LNCaP clone FGC (cell line): ENCODE measurements around the gene PHLDA2.
A peak's percentile ranks its signal among the peaks of the same experiment; 100 is the strongest.

Experiments
- DNase-seq: peaks from one replicate; pipeline ENCODE4 v3.0.0-alpha.2; 2011; ENCODE audit warnings: low read depth
- H3K4me3 ChIP-seq: 2 replicates; pipeline ENCODE4 v1.5.1; 2011; ENCODE audit warnings: mild to moderate bottlenecking, low read depth, low read length, control low read depth
- TF ChIP-seq, protein P1 (sequence below): IDR thresholded peaks from 2 replicates; pipeline ENCODE4 v1.5.1; 2012; ENCODE audit warnings: mild to moderate bottlenecking; ENCODE audit not compliant: control insufficient read depth, insufficient read depth; ENCODE audit errors: extremely low read depth

Gene PHLDA2

DNA sequence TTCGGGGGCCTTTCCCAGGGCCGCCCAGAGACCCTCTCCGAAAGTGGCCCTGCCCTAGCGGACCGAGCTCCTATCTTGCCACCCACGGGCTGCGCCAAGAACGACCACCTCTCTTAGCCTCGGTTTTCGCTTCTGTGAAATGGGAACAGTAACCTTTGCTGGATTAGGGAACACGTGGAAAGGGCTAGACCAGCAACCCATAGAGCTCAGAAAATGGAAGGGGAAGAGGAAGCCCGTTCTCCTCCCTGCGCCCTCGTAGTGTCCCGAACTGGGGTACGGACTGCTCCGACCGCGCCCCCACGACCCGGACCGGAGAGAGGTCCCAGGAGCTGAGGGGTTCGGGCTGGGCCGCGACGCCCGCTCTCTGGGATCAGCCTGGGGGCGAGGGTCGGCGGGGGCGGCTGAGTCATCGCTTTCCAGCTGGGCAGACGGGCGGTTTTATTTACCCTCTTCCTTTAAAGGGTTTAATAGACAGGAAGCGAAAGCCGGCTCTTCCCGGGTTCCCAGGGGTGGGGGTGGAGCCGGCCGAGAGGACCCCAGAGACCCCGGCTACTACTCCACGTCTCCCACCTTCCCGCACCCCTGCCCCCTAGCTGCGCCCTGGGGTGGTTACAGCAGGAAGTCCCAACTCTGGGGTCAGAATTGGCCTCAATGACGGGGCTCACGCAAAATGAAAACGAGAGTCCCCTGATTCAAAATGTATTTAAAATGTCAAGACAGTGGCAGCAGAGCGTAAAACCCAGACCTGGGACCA is 907 bp upstream of the PHLDA2 start:
- H3K4me3 ChIP-seq, result peak overlapping the region; percentile 51
- DNase-seq, result no peak
- TF ChIP-seq, protein P1, sequence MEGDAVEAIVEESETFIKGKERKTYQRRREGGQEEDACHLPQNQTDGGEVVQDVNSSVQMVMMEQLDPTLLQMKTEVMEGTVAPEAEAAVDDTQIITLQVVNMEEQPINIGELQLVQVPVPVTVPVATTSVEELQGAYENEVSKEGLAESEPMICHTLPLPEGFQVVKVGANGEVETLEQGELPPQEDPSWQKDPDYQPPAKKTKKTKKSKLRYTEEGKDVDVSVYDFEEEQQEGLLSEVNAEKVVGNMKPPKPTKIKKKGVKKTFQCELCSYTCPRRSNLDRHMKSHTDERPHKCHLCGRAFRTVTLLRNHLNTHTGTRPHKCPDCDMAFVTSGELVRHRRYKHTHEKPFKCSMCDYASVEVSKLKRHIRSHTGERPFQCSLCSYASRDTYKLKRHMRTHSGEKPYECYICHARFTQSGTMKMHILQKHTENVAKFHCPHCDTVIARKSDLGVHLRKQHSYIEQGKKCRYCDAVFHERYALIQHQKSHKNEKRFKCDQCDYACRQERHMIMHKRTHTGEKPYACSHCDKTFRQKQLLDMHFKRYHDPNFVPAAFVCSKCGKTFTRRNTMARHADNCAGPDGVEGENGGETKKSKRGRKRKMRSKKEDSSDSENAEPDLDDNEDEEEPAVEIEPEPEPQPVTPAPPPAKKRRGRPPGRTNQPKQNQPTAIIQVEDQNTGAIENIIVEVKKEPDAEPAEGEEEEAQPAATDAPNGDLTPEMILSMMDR, result peak; percentile 35

DNA sequence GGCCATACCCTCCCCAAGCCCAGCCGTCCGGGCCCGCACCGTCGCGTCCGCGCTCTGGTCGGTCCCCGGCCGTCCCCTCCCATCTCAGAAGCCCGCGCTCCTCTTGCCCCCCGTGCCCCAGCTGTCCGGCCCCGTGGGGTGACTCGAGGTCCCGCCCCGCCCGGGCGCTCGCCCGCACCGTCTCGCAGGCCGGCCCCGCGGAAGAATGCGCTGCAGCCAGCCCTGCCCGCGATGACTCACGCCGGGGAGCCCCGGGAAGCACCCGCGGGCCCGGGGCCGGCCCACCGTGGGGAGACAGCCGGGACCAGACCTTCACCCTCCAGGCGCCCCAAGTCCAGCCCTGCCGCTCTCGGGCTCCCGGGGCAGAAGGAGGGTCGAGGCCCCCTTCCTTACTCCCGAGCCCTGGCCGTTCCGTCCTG is 320 bp upstream of the PHLDA2 start:
- H3K4me3 ChIP-seq, result peak overlapping the region; percentile 51
- no peak for DNase-seq
- TF ChIP-seq, protein P1, result no peak

DNA sequence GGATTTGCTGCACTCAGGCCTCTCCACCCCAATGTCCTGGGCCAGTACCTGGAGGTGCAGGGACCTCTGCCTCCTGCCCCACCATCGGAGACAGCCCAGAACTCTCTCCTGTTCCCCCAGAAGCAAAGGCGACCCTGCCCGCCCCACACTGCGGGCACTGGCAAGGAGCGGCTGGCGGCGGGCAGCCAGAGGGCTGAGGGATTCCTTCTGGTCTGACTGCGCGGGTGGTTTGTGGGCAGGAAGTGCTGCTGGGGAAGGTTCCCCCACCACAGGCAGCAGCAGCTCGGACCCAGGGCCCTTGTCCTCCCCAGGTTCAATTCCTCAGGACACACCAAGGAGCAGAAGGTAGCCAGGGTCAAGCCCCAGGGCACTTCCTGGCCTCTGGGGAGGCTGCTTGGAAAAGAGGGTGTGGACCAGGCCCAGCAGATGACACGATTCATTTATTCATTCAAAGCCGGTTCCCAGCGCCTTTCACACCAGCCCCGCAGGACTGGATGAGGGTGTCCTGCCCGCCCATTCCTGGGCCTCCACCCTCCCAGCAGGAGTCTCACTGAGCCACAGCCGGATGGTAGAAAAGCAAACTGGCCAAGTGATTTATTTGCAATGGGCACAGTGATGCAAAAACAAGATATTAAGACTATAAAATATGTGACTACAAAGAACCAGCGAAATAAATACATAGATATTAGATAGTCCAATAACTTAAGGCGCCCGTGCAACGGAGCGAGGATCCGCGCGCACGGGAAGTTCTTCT is 1.2 kb downstream of the PHLDA2 start:
- peak overlapping the region; percentile 68 for H3K4me3 ChIP-seq
- TF ChIP-seq, protein P1, result no peak

DNA sequence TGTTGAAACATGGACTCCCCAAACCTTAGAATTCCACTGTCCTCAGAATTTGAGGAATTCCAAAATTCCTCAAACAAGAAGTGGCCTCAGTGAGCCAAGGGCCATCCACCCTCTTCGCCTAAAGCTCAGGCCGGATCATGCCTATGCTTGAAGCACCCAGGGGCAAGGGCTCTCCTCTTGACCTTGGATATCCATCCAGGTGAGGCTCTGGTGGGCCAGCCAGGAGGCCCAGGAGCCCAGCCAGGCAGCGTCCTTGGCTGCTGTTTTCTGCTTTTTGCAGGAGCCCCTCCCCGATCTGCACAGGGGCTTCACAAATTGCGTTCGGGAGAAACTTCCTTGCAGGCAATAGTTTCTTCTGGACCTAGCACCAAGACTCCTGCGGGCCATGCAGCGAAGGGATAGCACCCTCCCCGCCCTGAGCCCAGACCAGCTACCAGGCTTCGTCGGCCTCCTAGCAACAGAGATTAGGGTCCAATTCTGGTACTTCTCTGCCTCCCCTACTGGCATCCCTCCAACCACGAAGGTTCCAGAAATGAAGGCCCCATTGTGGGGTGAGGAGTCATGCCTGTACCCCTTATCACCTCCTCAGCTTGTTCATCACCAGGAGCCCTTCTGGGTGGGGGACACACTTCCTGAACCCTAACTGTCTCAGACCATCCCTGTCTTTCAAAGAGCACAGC is 2.0 kb downstream of the PHLDA2 start:
- DNase-seq, result no peak
- TF ChIP-seq, protein P1, result no peak
- H3K4me3 ChIP-seq, result peak overlapping the region; percentile 68

More for the DNA sequence above, 1.2 kb downstream of the PHLDA2 start:
- no peak for DNase-seq

DNA sequence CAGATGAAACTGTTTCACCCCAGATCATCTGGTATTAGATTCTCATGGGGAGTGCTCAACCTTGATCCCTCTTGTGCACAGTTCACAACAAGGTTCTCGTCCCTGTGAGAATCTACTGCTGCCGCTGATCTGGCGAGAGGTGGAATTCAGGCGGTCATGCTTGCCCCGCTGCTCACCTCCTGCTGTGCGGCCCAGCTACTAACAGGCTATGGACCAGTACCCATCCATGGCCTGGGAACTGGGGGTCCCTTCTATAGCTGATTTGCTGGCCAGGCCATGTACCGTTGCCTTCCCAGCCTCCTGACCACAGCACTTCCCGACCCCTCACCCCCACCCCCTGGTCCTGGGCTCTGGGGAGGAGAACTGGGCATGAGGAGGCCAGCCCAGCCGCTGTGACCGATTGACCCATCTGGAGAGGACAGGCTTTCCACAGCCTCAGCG is 2.6 kb downstream of the PHLDA2 start:
- TF ChIP-seq, protein P1, result no peak
- DNase-seq, result no peak
- no peak overlapping the region for H3K4me3 ChIP-seq

DNA sequence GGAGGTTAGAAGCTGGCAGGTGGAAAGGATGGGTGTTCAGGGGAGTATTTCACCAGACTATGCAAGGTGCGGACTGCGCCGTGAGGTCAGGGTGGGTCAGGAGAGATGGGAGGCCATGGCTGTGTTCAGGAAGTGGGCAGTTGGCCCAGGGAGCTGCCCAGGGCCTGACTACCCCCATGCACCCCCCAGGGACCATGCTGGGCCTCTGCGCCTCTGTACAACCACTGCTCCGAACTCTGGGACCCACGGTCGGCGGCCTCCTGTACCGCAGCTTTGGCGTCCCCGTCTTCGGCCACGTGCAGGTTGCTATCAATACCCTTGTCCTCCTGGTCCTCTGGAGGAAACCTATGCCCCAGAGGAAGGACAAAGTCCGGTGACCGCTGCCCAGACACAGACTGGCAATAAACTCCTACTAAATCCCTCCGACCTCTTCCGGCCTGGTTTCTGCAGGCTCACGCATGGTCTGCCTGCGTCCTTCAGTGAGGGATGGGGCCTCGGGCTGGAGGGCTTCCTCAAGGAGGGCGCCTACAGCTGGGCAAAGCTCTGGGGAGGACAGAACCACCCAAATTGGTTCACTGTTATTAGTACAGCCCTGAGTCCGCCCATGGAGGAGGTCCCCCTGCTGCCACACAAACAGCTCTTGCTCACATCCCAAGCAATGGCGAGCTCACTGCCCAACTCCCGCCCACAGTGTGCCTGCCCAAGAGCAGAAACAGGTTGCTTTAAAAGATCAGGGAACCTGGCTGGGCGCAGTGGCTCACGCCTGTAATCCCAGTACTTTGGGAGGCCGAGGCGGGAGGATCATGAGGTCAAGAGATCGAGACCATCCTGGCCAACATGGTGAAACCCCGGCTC is 4.2 kb downstream of the PHLDA2 start:
- DNase-seq, result no peak
- TF ChIP-seq, protein P1, result no peak
- H3K4me3 ChIP-seq, result no peak overlapping the region
